GM21390 (cell line): ENCODE measurements around the gene MARK3.
"Not testable (repeated sequence)": the region's sequence is repeated elsewhere in the genome, so short reads cannot be mapped to it uniquely, and the experiment has no call there.

Source experiments
- ATAC-seq: cut with Tn5 transposase; IDR thresholded peaks from one replicate; pipeline ENCODE4 v1.9.1; 2021; ENCODE audit not compliant: unreplicated experiment

The MARK3 gene

DNA sequence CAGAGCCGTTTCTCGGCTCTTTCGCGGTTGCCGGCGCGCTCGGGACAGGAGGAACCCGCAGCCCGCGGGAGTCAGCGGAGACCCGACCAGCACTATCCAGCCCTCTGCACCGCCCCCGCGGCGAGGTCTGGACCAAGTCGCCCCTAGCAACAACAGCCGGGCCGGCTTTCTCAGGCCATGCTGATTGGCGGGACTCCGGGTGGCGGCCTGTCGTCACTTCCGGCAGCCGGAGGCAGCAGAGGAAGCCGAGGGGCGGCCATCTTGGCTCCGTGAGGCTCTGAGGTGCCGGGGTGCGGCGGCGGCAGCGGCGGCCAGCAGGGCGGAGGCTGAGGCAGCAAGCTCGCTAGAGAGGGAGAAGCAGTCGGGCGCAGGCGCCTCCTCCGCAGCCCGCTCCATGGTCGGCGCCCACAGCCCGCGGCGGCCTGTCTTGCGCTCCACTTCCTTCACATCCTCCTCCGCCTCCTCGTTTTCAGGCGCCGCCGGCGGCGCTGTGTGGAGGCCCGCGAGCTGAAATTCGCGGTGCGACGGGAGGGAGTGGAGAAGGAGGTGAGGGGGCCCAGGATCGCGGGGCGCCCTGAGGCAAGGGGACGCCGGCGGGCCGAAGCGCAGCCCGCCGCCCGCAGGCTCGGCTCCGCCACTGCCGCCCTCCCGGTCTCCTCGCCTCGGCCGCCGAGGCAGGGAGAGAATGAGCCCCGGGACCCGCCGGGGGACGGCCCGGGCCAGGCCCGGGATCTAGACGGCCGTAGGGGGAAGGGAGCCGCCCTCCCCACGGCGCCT is at the start of gene MARK3:
TSS of gene MARK3 (plus strand) at position 264 of the 777 bp plus-strand sequence. CDS start 615 bp downstream, outside the sequence.
- ATAC-seq = peak; percentile 91

- ATAC-seq = no peak
Observed at GRCh38 chr14:103336191-103336590, 49.0 kb upstream of the MARK3 start.

DNA sequence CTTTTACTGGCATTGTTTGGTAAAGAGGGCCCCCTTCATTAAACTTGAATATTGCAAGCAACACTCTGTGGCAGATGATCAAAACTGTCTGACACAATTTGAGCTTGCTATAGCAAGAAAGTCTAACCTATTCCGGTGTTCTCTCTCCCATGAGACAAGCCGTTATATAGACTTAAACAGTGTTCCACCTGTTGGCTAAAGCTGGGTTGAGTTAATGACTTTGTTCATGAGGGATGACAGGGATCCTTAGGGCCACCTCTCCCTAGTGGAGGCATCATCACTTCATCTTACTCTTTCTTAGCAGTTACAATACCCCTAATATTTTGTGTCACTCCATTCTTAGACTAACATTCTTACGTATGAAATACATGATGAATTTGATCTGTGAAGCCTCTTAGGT is 47.4 kb upstream of the MARK3 start:
- ATAC-seq = no peak

DNA sequence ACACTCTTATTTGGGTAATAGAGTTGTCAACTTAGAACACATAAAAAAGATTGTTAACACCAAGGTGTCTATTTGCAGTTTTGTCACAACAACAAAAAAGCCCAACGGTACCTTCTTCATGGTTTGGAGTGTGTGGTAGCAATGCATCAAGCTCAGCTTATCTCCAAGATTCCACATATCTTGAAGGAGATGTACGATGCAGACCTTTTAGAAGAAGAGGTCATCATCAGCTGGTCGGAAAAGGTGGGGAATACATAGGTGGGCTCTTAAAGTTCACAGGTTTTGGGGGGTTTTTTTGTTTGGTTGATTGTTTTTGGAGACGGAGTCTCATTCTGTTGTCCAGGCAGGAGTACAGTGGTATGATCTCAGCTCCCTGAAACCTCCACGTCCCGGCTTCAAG is 45.7 kb upstream of the MARK3 start:
- ATAC-seq = no peak

DNA sequence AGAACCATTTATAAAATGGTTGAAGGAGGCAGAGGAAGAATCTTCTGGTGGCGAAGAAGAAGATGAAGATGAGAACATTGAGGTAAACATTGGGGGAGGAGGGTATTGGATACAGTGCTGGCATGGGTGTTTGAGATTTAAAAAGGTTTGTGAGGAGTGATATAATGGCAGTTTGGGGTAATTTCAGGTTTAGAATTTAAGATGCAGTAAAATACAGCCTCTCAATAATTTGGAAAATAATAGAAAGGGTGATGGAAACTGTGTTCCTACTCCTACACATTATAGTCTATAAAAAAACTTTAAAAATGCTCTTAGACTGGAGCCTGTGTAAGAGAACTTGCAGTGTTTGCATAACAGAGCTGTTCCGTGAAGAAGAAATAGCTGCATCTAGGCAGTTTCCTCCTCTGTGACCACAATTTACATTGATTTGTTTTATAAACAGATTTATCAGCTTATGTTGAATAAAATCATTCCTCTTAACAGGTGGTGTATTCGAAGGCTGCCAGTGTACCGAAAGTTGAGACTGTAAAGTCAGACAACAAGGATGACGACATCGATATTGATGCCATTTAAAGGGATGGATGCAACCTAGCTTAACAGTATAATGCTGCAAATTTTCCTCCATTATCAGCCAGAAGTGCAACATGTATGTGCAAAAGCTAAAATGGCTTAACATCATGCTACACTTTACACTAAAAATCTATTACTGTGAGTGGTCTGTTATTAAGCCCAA is 44.6 kb upstream of the MARK3 start:
- ATAC-seq = no peak

GRCh38 chr14:103341250-103342129 is 43.7 kb upstream of the MARK3 start:
- no peak for ATAC-seq

DNA sequence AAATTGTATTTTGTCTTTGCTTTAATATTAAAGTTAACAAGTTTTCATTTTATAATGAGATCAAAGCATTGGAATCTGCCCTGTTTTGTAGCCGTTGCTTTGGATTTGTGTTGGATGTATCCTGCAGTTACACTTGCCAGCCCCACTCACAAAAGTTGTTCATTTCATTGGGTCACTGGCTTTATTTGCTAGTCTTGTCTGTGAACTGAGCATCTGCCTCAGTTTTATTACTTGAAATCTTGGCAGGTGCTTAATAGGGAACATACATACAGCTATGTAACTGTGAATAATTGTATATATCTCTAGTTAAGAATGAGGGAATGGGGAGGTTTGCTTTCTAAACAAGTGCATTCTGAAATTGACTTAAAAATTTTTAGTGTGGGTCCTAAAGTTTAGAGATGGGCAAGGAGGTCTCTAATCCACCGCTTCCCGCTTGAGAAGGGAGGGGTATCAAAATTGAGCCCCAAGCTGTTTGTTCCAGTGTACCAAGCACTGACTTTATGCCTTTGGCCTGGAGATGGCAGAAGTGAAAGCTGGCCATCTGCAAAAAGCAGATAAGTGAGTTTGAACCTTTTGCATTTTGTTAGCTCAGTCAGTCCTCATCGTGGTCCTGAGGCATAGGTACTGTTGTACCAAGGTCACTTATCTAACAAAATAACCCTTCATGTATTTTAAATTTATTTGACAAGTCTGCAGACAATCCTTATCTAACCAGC is 41.9 kb upstream of the MARK3 start:
- no peak for ATAC-seq

DNA sequence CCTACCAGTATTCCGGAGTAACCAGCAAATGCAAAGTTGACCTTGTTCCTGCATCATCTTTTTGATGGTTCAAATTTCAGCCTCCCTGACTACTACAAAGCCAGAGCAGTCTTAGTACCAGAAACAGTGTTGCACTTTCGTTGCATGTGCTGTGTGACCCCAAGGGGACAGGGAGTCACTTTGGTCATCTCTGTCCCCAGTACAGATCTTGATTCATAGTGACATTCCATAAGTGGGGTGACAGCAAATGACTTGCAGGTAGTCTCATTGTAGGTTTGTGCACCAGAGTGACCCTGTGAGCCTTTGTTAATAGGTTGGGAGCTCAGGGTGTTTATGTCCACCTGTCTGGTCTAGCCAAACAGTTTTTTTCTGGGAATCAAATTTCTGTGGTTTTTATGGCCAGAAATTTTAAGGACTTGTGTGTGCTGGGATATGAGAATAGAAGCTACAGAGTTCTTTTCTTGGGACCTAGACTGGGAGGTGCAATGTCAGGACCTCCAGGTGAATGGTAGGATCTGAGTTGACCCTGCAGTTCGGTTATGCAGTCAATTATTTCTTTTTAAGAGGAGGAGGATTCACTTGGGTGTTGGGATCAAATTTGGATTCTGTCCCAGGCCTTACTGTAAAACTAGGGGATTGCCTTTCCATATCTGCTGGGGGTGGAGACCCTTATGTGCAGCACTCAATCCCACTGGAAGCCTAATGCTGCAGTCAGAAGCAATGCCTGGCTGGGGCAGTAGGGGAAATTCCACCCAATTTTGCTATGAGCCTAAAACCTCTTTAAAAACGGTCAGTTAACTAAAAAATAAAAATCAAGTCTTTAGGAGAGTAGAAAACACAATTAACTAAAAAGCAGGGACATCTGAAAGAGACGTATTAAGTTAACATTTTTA is 41.1 kb upstream of the MARK3 start:
- ATAC-seq = no peak

DNA sequence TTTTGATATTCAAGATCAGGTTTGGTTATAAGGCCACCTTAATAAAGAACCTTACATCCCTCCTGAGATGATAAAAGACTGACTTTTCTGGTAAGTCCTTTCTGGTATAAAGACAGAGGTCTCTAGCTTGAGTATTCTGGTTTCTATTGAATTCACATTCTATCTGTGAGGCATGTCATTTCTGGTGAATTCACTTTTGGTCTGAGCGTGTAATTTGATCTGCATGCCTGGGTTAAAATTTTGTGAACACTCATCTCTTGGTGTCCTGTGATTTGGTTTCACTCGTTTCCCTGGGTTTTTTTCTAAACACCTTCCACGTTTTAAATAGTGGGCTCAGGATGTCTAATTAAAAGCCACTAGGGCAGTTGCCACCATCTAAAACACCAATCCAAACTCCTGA is 38.9 kb upstream of the MARK3 start:
- ATAC-seq = no peak

DNA sequence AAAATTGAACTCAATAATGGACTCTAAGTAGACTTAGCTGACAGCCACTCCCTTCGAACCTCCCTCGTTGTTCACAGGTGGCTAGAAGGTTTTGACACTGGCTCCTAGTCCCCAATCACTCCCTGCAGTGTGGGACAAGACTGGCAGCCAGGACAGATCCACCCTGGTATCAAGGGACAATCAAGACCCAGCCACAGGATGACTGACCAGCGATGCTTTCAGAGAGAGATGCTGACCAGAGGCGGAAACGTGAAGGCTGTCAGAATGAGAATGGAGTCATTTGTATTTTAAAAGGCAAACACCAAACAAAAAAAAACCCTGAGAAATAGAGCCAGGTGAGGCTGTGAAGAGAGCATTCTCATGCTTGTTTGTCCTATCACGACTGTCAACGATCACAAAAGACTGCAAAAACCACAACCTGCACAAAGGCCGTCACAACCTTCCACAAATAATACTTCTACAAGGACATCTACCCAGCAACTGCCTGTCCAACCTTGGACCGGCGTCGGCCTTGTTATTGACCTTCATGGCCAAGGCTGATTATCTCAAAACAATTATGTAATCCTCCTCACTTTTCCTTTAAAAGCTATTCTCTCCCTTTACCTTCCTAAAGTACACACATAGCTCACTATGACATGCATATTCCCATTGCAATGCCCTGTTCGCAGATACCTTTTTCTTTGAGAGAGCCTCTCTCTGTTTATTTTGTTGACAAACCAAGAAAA is 38.0 kb upstream of the MARK3 start:
- no peak for ATAC-seq

DNA sequence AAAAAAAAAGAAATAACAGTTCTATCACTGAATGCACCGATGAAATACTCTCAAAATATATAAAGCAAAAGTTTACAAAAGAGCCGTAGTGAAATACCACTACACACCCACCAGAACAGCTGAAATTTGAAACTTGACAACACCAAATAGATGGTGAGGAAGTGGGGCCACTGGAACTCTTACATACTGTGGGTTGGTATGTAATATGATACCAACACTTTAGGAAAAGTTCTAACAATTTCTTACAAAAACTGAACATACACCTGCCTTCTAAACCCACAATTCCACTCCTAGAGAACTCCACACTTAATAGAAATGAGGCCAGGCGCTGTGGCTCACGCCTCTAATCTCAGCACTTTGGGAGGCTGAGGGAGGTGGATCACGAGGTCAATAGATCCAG is 37.1 kb upstream of the MARK3 start:
- ATAC-seq = no peak

- ATAC-seq = no peak
Observed at GRCh38 chr14:103349982-103350381, 35.2 kb upstream of the MARK3 start.

DNA sequence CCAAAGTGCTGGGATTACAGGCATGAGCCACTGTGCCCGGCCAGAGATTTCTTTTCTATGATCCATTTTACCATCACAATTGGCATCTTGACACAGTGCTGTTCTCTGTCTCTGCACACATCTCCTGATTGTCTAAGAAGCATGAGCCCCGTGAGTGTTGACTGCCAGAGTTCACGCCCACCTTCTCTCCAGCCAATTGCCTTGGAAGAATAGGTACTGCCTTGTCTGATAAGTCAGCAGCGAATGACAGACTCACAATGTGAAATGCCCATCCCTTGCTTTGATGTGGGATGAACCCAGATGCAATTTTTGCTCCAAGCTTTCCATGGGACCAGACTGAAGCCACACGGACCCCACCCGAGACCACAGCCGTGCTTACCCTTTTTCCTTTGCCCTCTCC is 31.9 kb upstream of the MARK3 start:
- no peak for ATAC-seq

- ATAC-seq = no peak
Observed at GRCh38 chr14:103354141-103354540, 31.1 kb upstream of the MARK3 start.

DNA sequence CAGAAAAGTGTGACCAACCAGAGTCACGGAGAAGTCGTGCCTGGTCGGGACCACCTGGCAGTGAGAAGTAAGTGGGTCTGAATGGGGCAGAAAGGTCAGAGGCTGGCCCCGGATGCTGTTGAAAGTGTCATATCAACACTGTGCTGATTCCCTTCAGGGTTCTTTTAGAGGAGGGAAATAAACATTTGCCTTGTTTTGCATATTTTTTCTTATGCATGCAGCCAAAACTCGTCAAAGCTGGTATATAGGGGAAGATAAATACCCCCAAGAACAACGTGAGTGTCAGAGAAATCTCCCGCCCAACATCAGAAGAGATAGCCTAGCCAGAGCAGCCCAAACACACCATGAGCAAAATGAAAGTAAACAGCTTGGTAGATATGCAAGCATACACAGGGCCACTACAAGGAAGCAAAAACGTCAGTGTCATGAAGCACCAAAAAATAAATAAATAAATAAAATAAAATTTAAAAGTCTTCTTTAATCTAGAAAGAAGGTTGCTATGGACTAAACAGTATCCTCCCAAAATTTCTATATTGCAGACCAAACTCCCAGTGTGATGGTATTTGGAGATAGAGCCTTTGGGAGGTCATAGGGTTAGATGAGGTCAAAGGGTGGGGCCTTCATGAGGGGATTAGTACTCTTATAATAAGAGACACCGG is 29.1 kb upstream of the MARK3 start:
- no peak for ATAC-seq

DNA sequence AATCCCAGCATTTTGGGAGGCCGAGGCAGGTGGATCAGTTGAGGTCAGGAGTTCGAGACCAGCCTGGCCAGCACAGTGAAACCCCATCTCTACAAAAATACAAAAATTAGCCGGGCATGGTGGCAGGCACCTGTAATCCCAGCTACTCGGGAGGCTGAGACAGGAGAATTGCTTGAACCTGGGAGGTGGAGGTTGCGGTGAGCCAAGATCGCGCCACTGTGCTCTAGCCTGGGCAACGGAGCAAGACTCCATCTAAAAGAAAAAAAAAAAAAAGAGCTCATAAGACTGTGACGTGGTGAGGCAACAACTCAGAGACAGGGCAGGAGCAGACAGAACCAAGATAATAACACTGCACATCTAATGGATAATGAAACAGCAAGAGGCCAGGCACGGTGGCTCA is 27.7 kb upstream of the MARK3 start:
- not testable (repeated sequence) for ATAC-seq

DNA sequence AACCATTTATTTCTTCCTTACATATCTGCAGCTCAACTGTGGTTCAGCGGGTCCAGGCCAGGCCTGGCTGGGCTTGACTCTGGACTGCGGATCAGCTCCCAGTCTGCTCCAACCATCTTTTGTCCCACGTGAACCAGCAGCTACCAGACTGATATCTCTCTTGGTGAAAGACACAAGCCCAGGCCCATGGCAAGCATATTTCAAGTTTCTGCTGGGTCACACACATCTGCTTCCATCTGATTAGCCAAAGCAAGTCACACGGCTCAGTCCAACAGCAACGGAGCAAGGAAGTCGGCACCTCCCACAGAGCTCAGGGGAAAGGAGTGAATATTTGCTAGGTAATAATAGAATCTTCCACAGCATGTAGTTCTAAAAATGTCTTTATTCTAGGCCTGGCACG is 24.7 kb upstream of the MARK3 start:
- no peak for ATAC-seq

DNA sequence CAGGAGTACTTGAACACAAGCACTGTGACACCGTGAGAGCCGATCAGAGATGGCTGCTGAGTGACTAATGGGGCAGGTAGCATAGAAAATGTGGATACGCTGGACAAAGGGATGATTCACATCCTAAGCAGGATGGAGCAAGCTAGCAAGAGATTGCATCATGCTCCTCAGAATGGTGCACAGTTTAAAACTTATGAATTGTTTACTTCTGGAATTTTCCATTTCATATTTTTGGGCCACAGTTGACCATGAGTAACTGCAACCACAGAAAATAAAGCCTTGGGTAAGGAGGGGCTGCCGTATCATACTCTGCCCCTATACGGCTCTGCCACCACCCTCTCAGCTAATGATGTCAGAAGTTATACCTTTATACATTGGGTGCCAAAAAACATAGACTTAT is 23.3 kb upstream of the MARK3 start:
- ATAC-seq = no peak

GRCh38 chr14:103362780-103363179 is 22.4 kb upstream of the MARK3 start:
- no peak for ATAC-seq
